NOMO-1 treated with DMSO at 0.1 percent for 48 hours (cell line): ENCODE data around the gene ATXN1L.

Experiments
- DNase-seq: peaks from one replicate; lab custom pipeline; 2025; ENCODE audit not compliant: unreplicated experiment; lab: John Stamatoyannopoulos, UW

The ATXN1L gene

DNA sequence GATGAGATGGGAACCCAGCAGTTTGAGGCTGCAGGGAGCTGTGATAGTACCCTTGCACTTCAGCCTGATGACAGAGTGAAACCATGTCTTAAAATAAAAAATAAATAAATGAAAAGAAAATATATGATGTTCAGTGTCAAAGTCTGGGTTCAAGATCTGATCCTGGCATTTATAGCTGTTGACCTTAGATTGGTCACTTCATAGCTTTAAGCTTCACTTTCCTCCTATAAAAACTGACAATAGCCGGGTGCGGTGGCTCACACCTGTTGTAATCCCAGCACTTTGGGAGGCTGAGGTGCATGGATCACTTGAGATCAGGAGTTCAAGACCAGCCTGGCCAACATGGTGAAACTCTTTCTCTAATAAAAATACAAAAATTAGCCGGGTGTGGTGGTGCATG is 43.4 kb downstream of the ATXN1L start:
- no peak for DNase-seq

DNA sequence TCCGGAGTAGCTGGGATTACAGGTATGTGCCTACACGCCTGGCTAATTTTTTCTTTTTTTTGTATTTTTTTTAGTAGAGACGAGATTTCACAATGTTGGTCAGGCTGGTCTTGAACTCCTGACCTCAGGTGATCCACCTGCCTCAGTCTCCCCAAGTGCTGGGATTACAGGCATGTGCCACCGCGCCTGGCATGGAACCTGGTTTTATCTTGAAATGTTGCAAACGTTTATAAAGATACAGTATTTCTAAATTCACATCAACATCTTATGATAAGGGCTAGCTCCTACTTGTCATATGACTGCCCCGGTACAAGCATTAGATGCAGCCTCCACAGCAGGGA is 48.1 kb downstream of the ATXN1L start:
- no peak for DNase-seq

DNA sequence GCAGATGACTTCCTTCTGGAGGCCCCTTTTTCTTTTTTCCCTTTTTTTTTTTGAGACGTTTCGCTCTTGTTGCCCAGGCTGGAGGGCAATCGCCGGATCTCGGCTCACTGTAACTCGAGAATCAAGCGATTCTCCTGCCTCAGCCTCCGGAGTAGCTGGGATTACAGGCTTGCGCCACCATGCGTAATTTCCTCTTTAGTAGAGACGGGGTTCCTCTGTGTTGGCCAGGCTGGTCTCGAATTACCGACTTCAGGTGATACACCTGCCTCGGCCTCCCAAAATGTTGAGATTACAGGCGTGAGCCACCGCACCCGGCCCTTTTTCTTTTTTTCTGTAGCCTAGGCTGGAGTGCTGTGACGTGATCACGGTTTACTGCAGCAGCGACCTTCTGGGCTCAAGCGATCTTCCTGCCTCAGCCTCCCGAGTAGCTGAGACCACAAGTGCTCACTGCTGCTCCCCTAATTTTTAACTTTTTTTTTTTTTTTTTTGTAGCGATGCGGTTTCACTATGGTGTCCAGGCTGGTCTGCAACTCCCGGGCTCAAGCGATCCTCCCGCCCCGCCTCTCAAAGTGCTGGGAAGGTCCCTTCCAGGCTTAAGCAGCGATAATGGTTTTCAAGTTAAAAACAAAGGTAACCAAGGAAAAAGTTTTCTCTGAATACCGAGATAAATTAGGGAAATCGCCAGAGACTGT is 48.6 kb downstream of the ATXN1L start:
- peak; percentile 36 for DNase-seq

DNA sequence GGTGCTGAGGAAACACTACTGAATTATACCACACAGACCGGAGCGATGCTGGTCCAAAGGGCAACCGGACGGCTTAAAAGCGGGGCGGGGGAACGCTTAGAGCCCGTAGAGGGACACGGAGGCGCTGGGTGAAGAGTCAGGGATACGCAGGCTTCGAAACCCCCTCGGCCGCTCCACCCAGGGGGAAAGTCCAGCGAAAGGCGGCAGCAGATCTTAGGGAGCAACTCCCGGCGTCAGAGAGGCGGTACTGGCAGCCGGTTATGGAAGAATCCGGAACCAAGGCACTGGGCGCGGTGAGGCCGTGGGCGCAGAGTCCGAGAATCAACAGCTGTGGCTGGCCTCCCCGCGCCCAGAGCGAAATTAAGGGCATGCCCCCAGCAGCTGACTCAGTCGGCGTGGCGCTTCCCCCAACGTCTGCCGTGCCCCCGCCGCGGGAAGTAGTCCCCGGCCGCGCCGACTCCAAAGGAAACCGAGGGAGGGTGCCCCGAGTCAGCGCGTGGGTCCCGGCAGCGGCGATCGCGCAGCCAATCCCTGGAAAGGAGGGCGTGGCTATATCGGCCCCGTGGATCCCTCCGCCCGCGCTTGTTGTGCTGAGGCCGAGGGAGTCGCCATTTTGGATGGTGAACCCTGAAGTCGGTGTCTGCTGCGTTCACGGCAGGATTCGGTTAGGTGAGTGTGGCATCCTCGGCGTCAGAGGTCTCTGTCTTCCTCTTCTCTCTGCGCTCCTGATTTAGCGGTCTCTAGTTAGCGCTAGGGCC is 49.3 kb downstream of the ATXN1L start, which contains the start of gene IST1:
Gene IST1, plus strand, starts transcription at position 611 of the 758 bp plus-strand sequence. CDS start 20,110 bp downstream, outside the sequence.
- peak; percentile 96 for DNase-seq

DNA sequence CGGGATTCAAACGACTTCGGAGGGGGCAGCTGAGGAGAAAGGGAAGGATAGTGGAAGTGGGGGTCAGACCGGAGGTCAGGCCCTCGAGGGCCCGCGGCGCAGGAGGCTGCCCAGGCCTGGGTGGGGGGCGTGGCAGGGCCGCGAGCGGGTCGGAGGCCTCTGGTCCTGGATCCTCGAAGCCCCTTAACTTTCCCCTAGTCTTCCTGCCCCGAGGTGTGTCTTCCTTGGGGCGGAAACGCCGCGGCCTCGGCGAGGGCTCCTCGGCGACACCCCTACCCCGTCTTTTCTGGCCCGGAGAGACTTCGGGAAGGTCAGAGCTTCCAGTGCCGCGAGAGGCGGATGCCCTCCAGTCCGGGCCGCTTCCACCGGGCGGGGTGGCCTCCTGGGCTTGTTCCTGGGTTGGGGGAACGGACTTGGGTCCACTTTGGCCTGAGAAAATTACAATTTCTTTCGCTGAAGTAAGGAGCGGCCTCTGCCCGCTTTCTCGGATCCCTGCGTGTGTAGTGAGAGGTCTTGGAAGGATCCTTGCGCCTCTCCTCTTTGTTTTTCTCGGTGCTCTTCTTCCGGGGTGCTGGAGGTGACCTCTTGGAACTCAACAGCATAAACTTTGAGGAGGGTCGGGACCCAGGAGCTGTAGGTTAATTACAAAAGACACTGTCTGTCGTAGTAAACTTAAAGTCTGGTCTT is 50.0 kb downstream of the ATXN1L start:
- no peak for DNase-seq

DNA sequence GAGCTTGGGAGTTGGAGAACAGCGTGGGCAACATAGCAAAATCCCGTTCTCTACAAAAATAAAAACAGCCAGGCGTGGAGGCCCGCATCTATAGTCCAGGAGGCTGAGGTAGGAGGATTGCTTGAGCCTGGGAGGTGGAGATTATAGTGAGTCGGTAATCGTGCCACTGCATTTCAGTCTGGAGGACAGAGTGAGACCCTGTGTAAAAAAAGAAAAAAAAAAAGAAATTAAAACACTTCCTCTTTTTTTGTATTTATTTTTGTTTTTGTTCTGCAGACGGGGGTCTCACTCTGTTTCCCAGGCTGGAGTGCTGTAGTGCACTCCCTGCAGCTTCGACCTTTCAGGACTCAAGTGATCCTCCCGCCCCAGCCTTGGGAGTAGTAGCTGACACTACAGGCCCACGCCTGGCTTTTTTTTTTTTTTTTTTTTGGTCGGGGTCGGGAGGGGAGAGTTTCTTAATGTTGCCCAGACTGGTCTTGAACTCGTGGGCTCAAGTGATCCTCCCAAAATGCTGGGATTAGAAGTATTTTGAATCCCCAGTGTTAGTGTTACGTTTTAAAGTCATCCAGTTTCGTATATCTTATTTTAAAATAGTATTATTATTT is 51.1 kb downstream of the ATXN1L start:
- DNase-seq, result no peak

DNA sequence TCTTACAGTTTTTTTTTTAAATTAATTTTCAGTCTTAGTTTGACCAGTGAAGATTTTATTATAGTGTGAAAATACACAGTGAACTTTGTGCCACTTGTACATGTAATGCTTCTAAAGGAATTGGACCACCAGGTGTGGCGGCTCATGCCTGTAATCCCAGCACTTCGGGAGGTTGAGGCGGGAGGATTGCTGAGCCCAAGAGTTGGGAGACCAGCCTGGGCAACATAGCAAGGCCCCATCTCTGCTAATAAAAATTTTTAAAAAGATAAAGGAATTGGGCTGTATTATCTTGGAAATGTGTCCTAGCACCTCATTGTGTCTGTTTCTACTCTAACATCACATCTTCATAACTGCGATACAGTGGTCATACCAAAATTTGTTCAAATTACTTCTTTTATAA is 53.4 kb downstream of the ATXN1L start:
- no peak for DNase-seq

DNA sequence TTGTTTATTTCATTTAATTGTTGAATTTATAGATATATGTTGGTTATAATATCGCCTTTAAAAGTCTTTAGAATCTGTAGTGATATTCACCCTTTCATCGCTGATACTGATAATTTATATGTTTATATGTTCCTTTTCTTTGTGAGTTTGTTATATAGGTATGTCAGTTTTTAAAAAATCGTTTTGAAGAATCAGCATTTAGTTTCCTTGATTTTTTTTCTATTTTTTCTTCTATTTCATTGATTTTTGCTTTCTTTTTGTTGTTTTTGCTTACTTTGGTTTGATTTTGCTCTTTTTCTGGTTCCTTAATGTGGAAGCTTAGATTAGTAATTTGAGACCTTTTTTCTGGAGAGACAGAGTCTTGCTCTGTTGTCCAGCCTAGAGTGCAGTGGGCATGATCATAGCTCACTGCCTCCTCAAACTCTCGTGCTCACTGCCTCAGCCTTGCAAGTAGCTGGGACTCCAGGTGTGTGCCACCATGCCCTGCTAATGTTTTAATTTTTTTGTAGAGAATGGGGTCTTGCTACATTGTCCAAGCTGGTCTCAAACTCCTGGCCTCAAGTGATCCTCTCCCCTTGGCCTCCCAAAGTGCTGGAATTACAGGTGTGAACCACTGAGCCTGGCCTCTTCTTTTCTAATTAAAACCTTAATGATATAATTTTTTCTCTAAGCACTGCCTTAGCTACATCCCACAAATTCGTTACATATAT is 57.0 kb downstream of the ATXN1L start:
- DNase-seq, result no peak

DNA sequence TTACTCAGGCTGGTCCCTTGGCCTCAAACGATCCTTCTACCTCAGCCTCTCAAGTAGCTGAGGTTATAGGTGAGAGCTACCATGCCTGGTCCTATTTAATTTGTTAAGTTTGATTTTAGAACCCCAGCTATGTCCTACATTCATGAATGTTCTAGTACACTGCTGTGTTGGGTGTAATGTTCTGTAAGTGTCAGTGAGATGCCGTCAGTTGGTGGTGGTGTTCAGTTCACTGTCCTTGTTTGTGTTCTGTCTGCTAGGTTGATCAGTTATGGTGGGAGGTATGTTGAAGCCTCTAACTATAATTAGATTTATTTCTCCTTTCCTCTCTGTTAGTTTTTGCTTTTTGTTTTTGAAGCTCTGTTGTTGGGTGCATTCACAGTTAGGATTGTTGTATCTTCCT is 57.8 kb downstream of the ATXN1L start:
- DNase-seq, result no peak

DNA sequence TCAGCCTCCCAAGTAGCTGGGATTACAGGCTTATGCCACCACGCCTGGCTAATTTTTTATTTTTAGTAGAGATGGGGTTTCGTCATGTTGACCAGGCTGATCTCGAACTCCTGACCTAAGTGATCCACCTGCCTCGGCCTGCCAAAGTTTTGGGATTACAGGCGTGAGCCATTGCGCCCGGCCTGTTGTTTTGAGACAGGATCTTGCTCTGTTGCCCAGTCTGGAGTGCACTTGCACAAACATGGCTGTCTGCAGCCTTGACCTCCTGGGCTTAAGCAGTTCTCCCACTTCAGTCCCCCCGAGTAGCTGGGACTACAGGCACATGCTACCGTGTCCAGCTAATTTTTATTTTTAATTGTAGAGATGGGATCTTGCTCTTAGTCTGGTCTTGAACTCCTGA is 58.5 kb downstream of the ATXN1L start:
- DNase-seq, result no peak

DNA sequence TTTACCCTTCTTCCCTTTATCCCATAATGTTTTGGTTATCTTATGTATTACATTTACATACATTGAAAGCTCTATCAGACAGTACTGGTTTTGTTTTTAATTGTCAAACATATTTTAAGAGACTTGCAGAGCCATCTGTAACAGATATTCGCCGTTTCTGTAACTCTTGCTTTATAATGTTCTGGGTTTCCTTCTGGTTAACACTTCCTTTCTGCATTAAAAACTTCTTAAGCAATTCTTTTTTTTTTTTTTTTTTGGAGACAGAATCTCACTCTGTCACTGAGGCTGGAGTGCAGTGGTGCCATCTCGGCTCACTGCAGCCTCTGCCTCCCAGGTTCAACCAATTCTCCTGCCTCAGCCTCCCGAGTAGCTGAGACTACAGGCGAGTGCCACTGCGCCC is 60.0 kb downstream of the ATXN1L start:
- peak; percentile 32 for DNase-seq
